Measurements from ENCODE around the gene FOXF1.

Gene FOXF1

GRCh38 chr16:86510465-86511261, at the start of gene FOXF1:
Gene FOXF1 (plus strand): TSS chr16:86510527. CDS start chr16:86510570, 43 bp downstream.
- no peak for TF ChIP-seq CTCF (IDR thresholded peaks at IDR 0.05; ENCODE audit: low read depth, low read length, missing control alignments)
- no peak for DNase-seq
- H3K36me3 ChIP-seq (replicated peaks): no peaks in the 10 kb centered on the region
- no peak within 1 kb of the TSS for H3K27ac ChIP-seq
- peak within 1 kb of the TSS; percentile 39 for H3K4me3 ChIP-seq (ENCODE audit: low read depth, low read length)
- peaks cover 93% of the 10 kb centered on the region for H3K27me3 ChIP-seq (replicated peaks)
- in situ Hi-C loops (cut with HindIII; ENCODE audit: low pct_ligation_motif_present, low sequenced_read_pairs): loop anchor here (10.0 to 25.0 kb wide), 2 partner anchors 173 to 436 kb away; no protein-coding TSS in a partner anchor

- Histone ChIP-seq H3K27ac (no peak overlapping the region), H3K27me3 (replicated peaks) (peaks cover 10% of the 10 kb centered on the region), H3K36me3 (replicated peaks) (no peaks in the 10 kb centered on the region), H3K4me3 (ENCODE audit: low read depth, low read length) (no peak overlapping the region)
- no peak for TF ChIP-seq CTCF (IDR thresholded peaks at IDR 0.05; ENCODE audit: low read depth, low read length, missing control alignments)
- in situ Hi-C loops (cut with HindIII; ENCODE audit: low pct_ligation_motif_present, low sequenced_read_pairs): no loop called here
- DNase-seq: no peak
Measured at GRCh38 chr16:86461037-86461436, 49.3 kb upstream of the FOXF1 start.

- no peak for TF ChIP-seq CTCF (IDR thresholded peaks at IDR 0.05; ENCODE audit: low read depth, low read length, missing control alignments)
- in situ Hi-C loops (cut with HindIII; ENCODE audit: low pct_ligation_motif_present, low sequenced_read_pairs): no loop called here
- Histone ChIP-seq H3K27ac (no peak overlapping the region), H3K4me3 (ENCODE audit: low read depth, low read length) (no peak overlapping the region), H3K36me3 (replicated peaks) (no peaks in the 10 kb centered on the region), H3K27me3 (replicated peaks) (peaks cover 3% of the 10 kb centered on the region)
- DNase-seq: peak; percentile 1
Measured at GRCh38 chr16:86462334-86463084, 47.8 kb upstream of the FOXF1 start.

GRCh38 chr16:86464044-86464443, 46.3 kb upstream of the FOXF1 start:
- in situ Hi-C loops (cut with HindIII; ENCODE audit: low pct_ligation_motif_present, low sequenced_read_pairs): no loop called here
- Histone ChIP-seq H3K36me3 (replicated peaks) (no peaks in the 10 kb centered on the region), H3K27ac (no peak overlapping the region), H3K4me3 (ENCODE audit: low read depth, low read length) (no peak overlapping the region), H3K27me3 (replicated peaks) (no peaks in the 10 kb centered on the region)
- DNase-seq: no peak
- TF ChIP-seq CTCF (IDR thresholded peaks at IDR 0.05; ENCODE audit: low read depth, low read length, missing control alignments): no peak

GRCh38 chr16:86465434-86465833, 44.9 kb upstream of the FOXF1 start:
- no peak overlapping the region for H3K27ac ChIP-seq
- DNase-seq: no peak
- H3K27me3 ChIP-seq (replicated peaks): no peaks in the 10 kb centered on the region
- H3K4me3 ChIP-seq (ENCODE audit: low read depth, low read length): no peak overlapping the region
- in situ Hi-C loops (cut with HindIII; ENCODE audit: low pct_ligation_motif_present, low sequenced_read_pairs): no loop called here
- TF ChIP-seq CTCF (IDR thresholded peaks at IDR 0.05; ENCODE audit: low read depth, low read length, missing control alignments): no peak
- H3K36me3 ChIP-seq (replicated peaks): no peaks in the 10 kb centered on the region

Measured in brain microvascular endothelial cell (primary cell).